ENCODE results near the gene OCRL.

The OCRL gene

GRCh38 chrX:129600981-129601424 is 60.9 kb downstream of the OCRL start:
- H3K4me3 ChIP-seq (replicated peaks; ENCODE audit: insufficient read depth, low read length), result no peak overlapping the region
- no peaks in the 10 kb centered on the region for H3K27me3 ChIP-seq (ENCODE audit: insufficient read depth, poor library complexity, severe bottlenecking)
- TF ChIP-seq CTCF (IDR thresholded peaks at IDR 0.05; ENCODE audit: insufficient read depth, low read length), result peak; percentile 14
- TF ChIP-seq SPI1 (IDR thresholded peaks at IDR 0.05; ENCODE audit: borderline replicate concordance, low read depth), result no peak
- no peak for TF ChIP-seq GABPA (IDR thresholded peaks at IDR 0.05; ENCODE audit: low read depth)
- DNase-seq (ENCODE audit: low read depth in 1 of 2, low spot score in 1 of 2), result peak in 1 of 2 experiments; percentile 24
- no peak overlapping the region for H3K27ac ChIP-seq (replicated peaks)

GRCh38 chrX:129606918-129607317 is 66.9 kb downstream of the OCRL start:
- Histone ChIP-seq H3K27ac (replicated peaks) (no peak overlapping the region), H3K4me3 (replicated peaks; ENCODE audit: insufficient read depth, low read length) (no peak overlapping the region), H3K27me3 (ENCODE audit: insufficient read depth, poor library complexity, severe bottlenecking) (no peaks in the 10 kb centered on the region)
- TF ChIP-seq SPI1 (IDR thresholded peaks at IDR 0.05; ENCODE audit: borderline replicate concordance, low read depth) (no peak), CTCF (IDR thresholded peaks at IDR 0.05; ENCODE audit: insufficient read depth, low read length) (peak; percentile 16), GABPA (IDR thresholded peaks at IDR 0.05; ENCODE audit: low read depth) (no peak)
- DNase-seq (ENCODE audit: low read depth in 1 of 2, low spot score in 1 of 2), result peak in 1 of 2 experiments; percentile 55

GRCh38 chrX:129608496-129608895 is 68.4 kb downstream of the OCRL start:
- H3K27me3 ChIP-seq (ENCODE audit: insufficient read depth, poor library complexity, severe bottlenecking), result no peaks in the 10 kb centered on the region
- TF ChIP-seq REST (IDR thresholded peaks at IDR 0.05; ENCODE audit: insufficient replicate concordance, low read depth) (no peak), SPI1 (IDR thresholded peaks at IDR 0.05; ENCODE audit: borderline replicate concordance, low read depth) (no peak), CTCF (IDR thresholded peaks at IDR 0.05; ENCODE audit: insufficient read depth, low read length) (no peak), GABPA (IDR thresholded peaks at IDR 0.05; ENCODE audit: low read depth) (no peak), POLR2AphosphoS5 (IDR thresholded peaks at IDR 0.05; ENCODE audit: low read depth) (no peak)

GRCh38 chrX:129609395-129609794 is 69.3 kb downstream of the OCRL start:
- DNase-seq (ENCODE audit: low read depth in 1 of 2, low spot score in 1 of 2), result no peak
- Histone ChIP-seq H3K4me3 (replicated peaks; ENCODE audit: insufficient read depth, low read length) (no peak overlapping the region), H3K27me3 (ENCODE audit: insufficient read depth, poor library complexity, severe bottlenecking) (no peaks in the 10 kb centered on the region), H3K27ac (replicated peaks) (no peak overlapping the region)
- TF ChIP-seq GABPA (IDR thresholded peaks at IDR 0.05; ENCODE audit: low read depth) (no peak), REST (IDR thresholded peaks at IDR 0.05; ENCODE audit: insufficient replicate concordance, low read depth) (no peak), POLR2AphosphoS5 (IDR thresholded peaks at IDR 0.05; ENCODE audit: low read depth) (no peak), CTCF (IDR thresholded peaks at IDR 0.05; ENCODE audit: insufficient read depth, low read length) (no peak), SPI1 (IDR thresholded peaks at IDR 0.05; ENCODE audit: borderline replicate concordance, low read depth) (no peak)

More at GRCh38 chrX:129608496-129608895, 68.4 kb downstream of the OCRL start:
- H3K4me3 ChIP-seq (replicated peaks; ENCODE audit: insufficient read depth, low read length), result no peak overlapping the region
- no peak for DNase-seq (ENCODE audit: low read depth in 1 of 2, low spot score in 1 of 2)
- no peak overlapping the region for H3K27ac ChIP-seq (replicated peaks)

Measured in HL-60 (cell line).